Measurements from ENCODE around the gene TOM1L2. TPM values are rescaled to one million over a fixed set of nuclear protein-coding genes. Genes with fewer than 3 reads are reported as not detected.

TOM1L2 gene
- total and polyA plus RNA-seq, 2 experiments from 2014 or later, result 21.5 to 29.6 TPM

- H3K27me3 ChIP-seq, result no peaks in the 10 kb centered on the region
- no peaks in the 10 kb centered on the region for H3K9me2 ChIP-seq (replicated peaks; ENCODE audit: insufficient read depth)
- peaks cover 15% of the 10 kb centered on the region for H3K4me1 ChIP-seq (ENCODE audit: insufficient read depth)
- H4K20me1 ChIP-seq (ENCODE audit: insufficient read depth, poor library complexity, severe bottlenecking), result no peaks in the 10 kb centered on the region
- TF ChIP-seq EZH2phosphoT487 (IDR thresholded peaks at IDR 0.05; ENCODE audit: low read depth, severe bottlenecking, unreplicated experiment) (no peak), CTCF (IDR thresholded peaks at IDR 0.05; ENCODE audit: poor library complexity) (no peak), EZH2 (IDR thresholded peaks at IDR 0.05; ENCODE audit: borderline replicate concordance) (no peak)
- no peaks in the 10 kb centered on the region for H3K9me3 ChIP-seq (ENCODE audit: low read depth)
- 95% methylated on average over 3 of the region's 7 CpGs for WGBS (ENCODE audit: low lambda C conversion rate, missing lambda C conversion rate)
- H3K36me3 ChIP-seq (replicated peaks; ENCODE audit: insufficient read depth, low read depth), result no peaks in the 10 kb centered on the region
- H3K27ac ChIP-seq, result no peak overlapping the region
- no peak for DNase-seq (ENCODE audit: low spot score)
- no peak overlapping the region for H2AFZ ChIP-seq
- no peak overlapping the region for H3K4me3 ChIP-seq
- H3K79me2 ChIP-seq, result no peaks in the 10 kb centered on the region
- H3K4me2 ChIP-seq, result no peak overlapping the region
These were observed 128.1 kb downstream of the TOM1L2 start for GRCh38 chr17:17844079-17844478.

GRCh38 chr17:17843096-17843495 lies 129.1 kb downstream of the TOM1L2 start:
- no peak overlapping the region for H3K4me2 ChIP-seq
- H3K79me2 ChIP-seq, result no peaks in the 10 kb centered on the region
- no peak overlapping the region for H2AFZ ChIP-seq
- H3K4me1 ChIP-seq (ENCODE audit: insufficient read depth), result peaks cover 21% of the 10 kb centered on the region
- no peak for TF ChIP-seq CTCF (IDR thresholded peaks at IDR 0.05; ENCODE audit: poor library complexity)
- TF ChIP-seq EZH2 (IDR thresholded peaks at IDR 0.05; ENCODE audit: borderline replicate concordance), result no peak
- no peak for TF ChIP-seq EZH2phosphoT487 (IDR thresholded peaks at IDR 0.05; ENCODE audit: low read depth, severe bottlenecking, unreplicated experiment)
- H3K36me3 ChIP-seq (replicated peaks; ENCODE audit: insufficient read depth, low read depth), result no peaks in the 10 kb centered on the region
- no peaks in the 10 kb centered on the region for H3K9me2 ChIP-seq (replicated peaks; ENCODE audit: insufficient read depth)
- no peaks in the 10 kb centered on the region for H3K27me3 ChIP-seq
- DNase-seq (ENCODE audit: low spot score), result no peak
- no peaks in the 10 kb centered on the region for H3K9me3 ChIP-seq (ENCODE audit: low read depth)
- 78% methylated on average over 4 of the region's 4 CpGs for WGBS (ENCODE audit: low lambda C conversion rate, missing lambda C conversion rate)
- H3K4me3 ChIP-seq, result no peak overlapping the region
- H4K20me1 ChIP-seq (ENCODE audit: insufficient read depth, poor library complexity, severe bottlenecking), result no peaks in the 10 kb centered on the region
- no peak overlapping the region for H3K27ac ChIP-seq

GRCh38 chr17:17842111-17842876 lies 129.9 kb downstream of the TOM1L2 start:
- Histone ChIP-seq H3K27ac (peak overlapping the region; percentile 99), H4K20me1 (ENCODE audit: insufficient read depth, poor library complexity, severe bottlenecking) (no peaks in the 10 kb centered on the region), H3K79me2 (no peaks in the 10 kb centered on the region), H3K4me3 (no peak overlapping the region), H3K4me1 (ENCODE audit: insufficient read depth) (peaks cover 29% of the 10 kb centered on the region), H3K9me3 (ENCODE audit: low read depth) (no peaks in the 10 kb centered on the region), H3K36me3 (replicated peaks; ENCODE audit: insufficient read depth, low read depth) (no peaks in the 10 kb centered on the region), H3K27me3 (no peaks in the 10 kb centered on the region), H3K4me2 (no peak overlapping the region), H2AFZ (no peak overlapping the region), H3K9me2 (replicated peaks; ENCODE audit: insufficient read depth) (no peaks in the 10 kb centered on the region)
- TF ChIP-seq EZH2phosphoT487 (IDR thresholded peaks at IDR 0.05; ENCODE audit: low read depth, severe bottlenecking, unreplicated experiment) (no peak), EZH2 (IDR thresholded peaks at IDR 0.05; ENCODE audit: borderline replicate concordance) (no peak), CTCF (IDR thresholded peaks at IDR 0.05; ENCODE audit: poor library complexity) (no peak)
- 80% methylated on average over 9 of the region's 9 CpGs for WGBS (ENCODE audit: low lambda C conversion rate, missing lambda C conversion rate)
- no peak for DNase-seq (ENCODE audit: low spot score)
